ENCODE results near the gene TEK.
"Not testable (repeated sequence)": the region's sequence is repeated elsewhere in the genome, so short reads cannot be mapped to it uniquely, and the experiment has no call there.

The TEK gene

GRCh38 chr9:27183131-27183530, 74.1 kb downstream of the TEK start:
- DNase-seq, result no peak

GRCh38 chr9:27183701-27184100, 74.7 kb downstream of the TEK start:
- DNase-seq, result no peak

- no peak for DNase-seq
Measured at GRCh38 chr9:27184556-27185351, 75.7 kb downstream of the TEK start.

GRCh38 chr9:27188426-27188825, 79.4 kb downstream of the TEK start:
- DNase-seq, result no peak

GRCh38 chr9:27189426-27189825, 80.4 kb downstream of the TEK start:
- DNase-seq, result no peak

GRCh38 chr9:27192291-27192960, 83.4 kb downstream of the TEK start:
- DNase-seq, result no peak

GRCh38 chr9:27193886-27194285, 84.9 kb downstream of the TEK start:
- no peak for DNase-seq

GRCh38 chr9:27194401-27195091, 85.5 kb downstream of the TEK start:
- DNase-seq, result peak; percentile 76

- DNase-seq, result no peak
Measured at GRCh38 chr9:27195191-27195590, 86.2 kb downstream of the TEK start.

- DNase-seq, result no peak
Measured at GRCh38 chr9:27196383-27196782, 87.4 kb downstream of the TEK start.

GRCh38 chr9:27198190-27198589, 89.2 kb downstream of the TEK start:
- DNase-seq, result no peak

- DNase-seq, result peak; percentile 58
Measured at GRCh38 chr9:27202056-27202455, 93.0 kb downstream of the TEK start.

GRCh38 chr9:27203783-27204182, 94.8 kb downstream of the TEK start:
- DNase-seq, result no peak

GRCh38 chr9:27204578-27204977, 95.6 kb downstream of the TEK start:
- no peak for DNase-seq

GRCh38 chr9:27205198-27205597, 96.2 kb downstream of the TEK start:
- DNase-seq, result no peak

- DNase-seq, result peak; percentile 65
Measured at GRCh38 chr9:27206041-27206440, 97.0 kb downstream of the TEK start.

GRCh38 chr9:27209034-27209433, 100.0 kb downstream of the TEK start:
- DNase-seq, result no peak

- no peak for DNase-seq
Measured at GRCh38 chr9:27210588-27210987, 101.6 kb downstream of the TEK start.

GRCh38 chr9:27212191-27212590, 103.2 kb downstream of the TEK start:
- no peak for DNase-seq

GRCh38 chr9:27212621-27213020, 103.6 kb downstream of the TEK start:
- DNase-seq, result no peak

GRCh38 chr9:27227192-27227591, 118.2 kb downstream of the TEK start:
- peak; percentile 84 for DNase-seq

- not testable (repeated sequence) for DNase-seq
Measured at GRCh38 chr9:27239648-27240047, 130.6 kb downstream of the TEK start.

GRCh38 chr9:27247756-27248155, 138.7 kb downstream of the TEK start:
- no peak for DNase-seq

- DNase-seq, result no peak
Measured at GRCh38 chr9:27248702-27249101, 139.7 kb downstream of the TEK start.
